Testis (tissue), 3 donors: ENCODE data around the gene MAP3K15. TPM values are rescaled to one million over a fixed set of nuclear protein-coding genes. Genes with fewer than 3 reads are reported as not detected.

ENCODE experiments used
- DNase-seq: peaks from one replicate; pipeline ENCODE4 v3.0.0-alpha.2; 2019
- H3K27ac ChIP-seq, 2 donors: fragments of 200-600 bp; sonication (generic); one replicate each; pipeline ENCODE4 v1.5.1; 2019
- H3K27me3 ChIP-seq: fragments of 200-600 bp; sonication (generic); one replicate; pipeline ENCODE4 v1.5.1; 2019
- H3K36me3 ChIP-seq: fragments of 200-600 bp; sonication (generic); one replicate; pipeline ENCODE4 v1.5.1; 2017; ENCODE audit warnings: low read depth; ENCODE audit errors: missing control alignments
- H3K4me1 ChIP-seq: fragments of 200-600 bp; sonication (generic); one replicate; pipeline ENCODE4 v1.5.1; 2019
- H3K4me3 ChIP-seq, 2 donors: fragments of 200-600 bp; sonication (generic); one replicate each; pipeline ENCODE4 v1.5.1; 2017 to 2019
- H3K9me3 ChIP-seq: fragments of 200-600 bp; sonication (generic); one replicate; pipeline ENCODE4 v1.5.1; 2017
- POLR2A ChIP-seq: fragments of 450-650 bp; IDR thresholded peaks from one replicate; pipeline ENCODE4 v1.6.1; 2017; ENCODE audit warnings: antibody characterized with exemption, mild to moderate bottlenecking, moderate library complexity
- WGBS, 2 donors: methylation state at CpG; one replicate each; pipeline ENCODE4 v1.1.5; 2018; 5-methylcytosine and 5-hydroxymethylcytosine counted together
- intact Hi-C: fragments of 100-400 bp; cut with DNase I; formaldehyde crosslinking; loops from one replicate; pipeline ENCODE4 v1.15.1; 2023; ENCODE audit warnings: low total_unique reads
- polyA plus RNA-seq: library from polyadenylated mRNA; stranded (reverse); fragments of 350-450 nt; fragmentation: Illumina TruSeq; extraction: RNeasy Lipid Tissue Mini Kit (QIAGEN cat#74804); gene quantifications from one replicate; pipeline ENCODE4 v1.2.3, GENCODE V29; 2014; ENCODE audit warnings: low read depth, low replicate concordance; ENCODE audit not compliant: insufficient read depth
- total RNA-seq, 2 donors: library from RNA; depleted of rRNA; stranded (reverse); fragments of >200 nt; gene quantifications; one replicate each; pipeline ENCODE4 v1.2.3, GENCODE V29; 2016
- TF ChIP-seq, protein P1 (sequence below), 3 experiments: fragments of 450-650 bp in 2 of 3; fragments of 200-600 bp in 1 of 3; sonication (generic) in 1 of 3; IDR thresholded peaks; one replicate each; pipeline ENCODE4 v1.5.1; 2016 to 2019; ENCODE audit warnings: antibody characterized with exemption in 3 of 3, mild to moderate bottlenecking in 2 of 3, moderate library complexity in 1 of 3

The MAP3K15 gene
- total and polyA plus RNA-seq, 3 donors from 2014 or later, result 1.7 to 2.5 (median 2.5) TPM

DNA sequence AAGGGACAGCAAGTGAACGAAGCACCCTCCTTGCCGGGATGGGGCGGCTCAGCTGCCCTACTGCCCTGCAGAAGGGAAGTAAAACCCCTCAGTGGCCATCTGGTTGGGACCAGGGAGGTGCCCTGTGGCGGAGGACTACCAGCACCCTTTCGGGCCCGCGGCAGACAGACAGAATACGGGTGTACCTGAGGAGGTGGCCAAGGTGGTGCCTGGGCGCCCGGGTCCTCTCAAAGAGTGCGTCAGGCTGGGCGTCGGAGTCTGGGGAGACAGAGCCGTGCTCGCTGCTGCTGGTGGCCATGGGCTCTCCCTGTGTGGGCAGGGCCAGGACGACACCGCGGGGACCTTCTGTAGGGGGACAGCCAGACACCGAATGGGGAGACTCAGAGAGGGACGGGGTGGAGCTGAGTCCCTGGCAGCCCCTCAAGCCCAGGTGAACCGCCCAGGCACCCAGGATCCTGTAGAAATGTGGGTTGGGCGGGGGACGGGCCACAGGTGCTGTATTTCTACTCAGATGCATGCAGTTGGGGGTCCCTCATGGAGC, 141.9 kb downstream of the MAP3K15 start:
- DNase-seq, result no peak
- TF ChIP-seq, protein P1, sequence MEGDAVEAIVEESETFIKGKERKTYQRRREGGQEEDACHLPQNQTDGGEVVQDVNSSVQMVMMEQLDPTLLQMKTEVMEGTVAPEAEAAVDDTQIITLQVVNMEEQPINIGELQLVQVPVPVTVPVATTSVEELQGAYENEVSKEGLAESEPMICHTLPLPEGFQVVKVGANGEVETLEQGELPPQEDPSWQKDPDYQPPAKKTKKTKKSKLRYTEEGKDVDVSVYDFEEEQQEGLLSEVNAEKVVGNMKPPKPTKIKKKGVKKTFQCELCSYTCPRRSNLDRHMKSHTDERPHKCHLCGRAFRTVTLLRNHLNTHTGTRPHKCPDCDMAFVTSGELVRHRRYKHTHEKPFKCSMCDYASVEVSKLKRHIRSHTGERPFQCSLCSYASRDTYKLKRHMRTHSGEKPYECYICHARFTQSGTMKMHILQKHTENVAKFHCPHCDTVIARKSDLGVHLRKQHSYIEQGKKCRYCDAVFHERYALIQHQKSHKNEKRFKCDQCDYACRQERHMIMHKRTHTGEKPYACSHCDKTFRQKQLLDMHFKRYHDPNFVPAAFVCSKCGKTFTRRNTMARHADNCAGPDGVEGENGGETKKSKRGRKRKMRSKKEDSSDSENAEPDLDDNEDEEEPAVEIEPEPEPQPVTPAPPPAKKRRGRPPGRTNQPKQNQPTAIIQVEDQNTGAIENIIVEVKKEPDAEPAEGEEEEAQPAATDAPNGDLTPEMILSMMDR (IDR thresholded peaks at IDR 0.05), result no peak
- no peak for TF ChIP-seq POLR2A
- intact Hi-C loops, result no loop called here
- no peaks in the 10 kb centered on the region for H3K27me3 ChIP-seq
- H3K27ac ChIP-seq, result no peak overlapping the region
- H3K4me3 ChIP-seq, result no peak overlapping the region
- H3K9me3 ChIP-seq, result no peaks in the 10 kb centered on the region
- no peaks in the 10 kb centered on the region for H3K4me1 ChIP-seq
- 32 to 62% methylated on average over 9 to 12 of the region's 23 CpGs for WGBS, 2 donors
- H3K36me3 ChIP-seq, result no peaks in the 10 kb centered on the region

- DNase-seq, result peak; percentile 18
- H3K9me3 ChIP-seq, result no peaks in the 10 kb centered on the region
Observed at GRCh38 chrX:19372547-19373331, 142.6 kb downstream of the MAP3K15 start.

DNA sequence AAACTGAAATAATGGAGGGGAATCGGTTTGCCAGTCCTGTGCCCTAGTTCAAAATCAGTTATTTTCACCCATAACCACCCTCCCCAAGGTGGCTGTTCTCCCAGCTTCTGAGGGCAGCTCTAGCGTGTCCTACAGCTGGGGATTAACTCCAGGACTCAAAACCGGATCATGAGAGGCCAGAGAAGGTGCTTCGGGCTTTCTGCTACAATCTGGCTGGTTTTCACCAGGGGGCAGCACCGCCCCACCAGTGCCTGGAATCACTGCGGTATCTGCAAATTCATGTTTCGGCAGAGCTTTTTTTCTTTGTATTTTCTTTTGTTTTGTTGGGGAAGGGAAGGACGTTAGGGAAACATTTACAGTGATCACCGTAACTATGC, 143.2 kb downstream of the MAP3K15 start:
- peak; percentile 68 for DNase-seq
- WGBS, 2 donors, result 21 to 33% methylated on average over 4 to 9 of the region's 9 CpGs
- intact Hi-C loops, result no loop called here
- Histone ChIP-seq H3K36me3 (no peaks in the 10 kb centered on the region), H3K4me3 (no peak overlapping the region), H3K4me1 (no peaks in the 10 kb centered on the region), H3K27me3 (no peaks in the 10 kb centered on the region), H3K9me3 (no peaks in the 10 kb centered on the region), H3K27ac (no peak overlapping the region)
- TF ChIP-seq POLR2A, result no peak
- TF ChIP-seq, protein P1 (IDR thresholded peaks at IDR 0.05), result peak; percentile 25 to 57 (median 51)

More at GRCh38 chrX:19372547-19373331, 142.6 kb downstream of the MAP3K15 start:
- intact Hi-C loops, result no loop called here
- Histone ChIP-seq H3K27me3 (no peaks in the 10 kb centered on the region), H3K36me3 (no peaks in the 10 kb centered on the region), H3K27ac (no peak overlapping the region), H3K4me1 (no peaks in the 10 kb centered on the region), H3K4me3 (no peak overlapping the region)
- TF ChIP-seq, protein P1 (IDR thresholded peaks at IDR 0.05), result no peak
- TF ChIP-seq POLR2A, result no peak
- 13 to 37% methylated on average over 3 to 17 of the region's 20 CpGs for WGBS, 2 donors

- Histone ChIP-seq H3K27me3 (no peaks in the 10 kb centered on the region), H3K9me3 (no peaks in the 10 kb centered on the region), H3K4me1 (no peaks in the 10 kb centered on the region), H3K36me3 (no peaks in the 10 kb centered on the region), H3K4me3 (no peak overlapping the region), H3K27ac (no peak overlapping the region)
- intact Hi-C loops, result no loop called here
- DNase-seq, result no peak
- TF ChIP-seq, protein P1 (IDR thresholded peaks at IDR 0.05), result no peak
- no peak for TF ChIP-seq POLR2A
- whole genome bisulfite sequencing, 2 donors, result 66 to 86% methylated on average over 4 of the region's 5 CpGs
Observed at GRCh38 chrX:19370061-19370460, 145.2 kb downstream of the MAP3K15 start.
